ENCODE data around the gene TMEM232.

DNA sequence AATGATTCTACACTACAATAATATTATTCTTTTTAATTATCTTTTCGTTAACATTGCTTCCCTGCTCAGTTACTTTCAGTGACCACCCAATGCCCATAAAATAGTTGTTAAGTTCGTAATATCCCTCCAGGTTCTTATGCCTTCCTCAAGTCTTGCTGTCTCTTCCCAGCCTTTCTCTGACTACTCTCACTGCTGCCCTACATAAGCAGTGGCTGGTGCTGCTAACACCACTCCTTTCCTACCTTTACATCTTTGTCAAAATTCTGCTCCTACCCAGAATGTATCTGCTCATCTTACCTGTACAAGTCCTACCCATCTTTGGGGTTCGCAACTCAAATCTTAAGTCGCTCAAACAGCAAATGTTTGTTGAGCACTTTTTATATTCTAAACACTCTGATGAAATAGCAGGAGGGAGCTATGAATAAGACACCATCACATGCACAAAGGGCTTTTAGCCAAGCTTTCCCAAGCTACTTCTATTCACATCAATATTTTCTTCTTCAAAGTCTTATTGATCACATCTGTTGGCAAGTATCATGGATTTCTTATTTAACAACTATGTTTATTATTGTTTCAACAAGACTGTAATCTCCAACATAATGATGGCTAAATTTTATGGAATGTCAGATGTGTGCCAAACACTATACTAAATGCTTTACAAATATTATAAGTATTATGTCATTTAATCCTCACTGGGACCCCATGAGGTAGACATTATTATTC lies 41.8 kb upstream of the TMEM232 start:
- TF ChIP-seq EZH2 (IDR thresholded peaks at IDR 0.05; ENCODE audit: borderline replicate concordance, low read depth, low read length, severe bottlenecking) (no peak), CTCF (IDR thresholded peaks at IDR 0.05; ENCODE audit: extremely low read depth in 1 of 2, insufficient read depth in 1 of 2, low read depth in 1 of 2, low read length in 2 of 2) (no peak), POLR2A (IDR thresholded peaks at IDR 0.05; ENCODE audit: low read depth, low read length) (no peak), POLR2AphosphoS5 (IDR thresholded peaks at IDR 0.05; ENCODE audit: insufficient read depth, low read depth, low read length) (no peak)
